Osteoblast (primary cell): ENCODE results near the gene NR4A2. TPM values are rescaled to one million over a fixed set of nuclear protein-coding genes. Genes with fewer than 3 reads are reported as not detected.

Experiments
- DNase-seq: peaks from one replicate; pipeline ENCODE4 v3.0.0; 2011; ENCODE audit warnings: low spot score, mixed read lengths; ENCODE audit not compliant: insufficient read length; ENCODE audit errors: missing footprints
- H2AFZ ChIP-seq: 2 replicates; pipeline ENCODE4 v1.6.0; 2011; ENCODE audit warnings: mild to moderate bottlenecking, low read length
- H3K27ac ChIP-seq: 2 replicates; pipeline ENCODE4 v1.5.1; 2011; ENCODE audit warnings: mild to moderate bottlenecking, low read depth, low read length, moderate library complexity
- H3K27me3 ChIP-seq: 2 replicates; pipeline ENCODE4 v1.6.0; 2012; ENCODE audit warnings: mild to moderate bottlenecking, control low read depth, inconsistent platforms, low read length, moderate library complexity; ENCODE audit not compliant: insufficient read depth
- H3K36me3 ChIP-seq: 2 replicates; pipeline ENCODE4 v1.5.1; 2011; ENCODE audit warnings: mild to moderate bottlenecking, low read length, control low read depth, moderate library complexity; ENCODE audit not compliant: insufficient read depth
- H3K4me1 ChIP-seq: 2 replicates; pipeline ENCODE4 v1.5.1; 2011; ENCODE audit warnings: mild to moderate bottlenecking, low read length, control low read depth, moderate library complexity; ENCODE audit not compliant: insufficient read depth
- H3K4me2 ChIP-seq: 2 replicates; pipeline ENCODE4 v1.6.0; 2011; ENCODE audit warnings: mild to moderate bottlenecking, low read length; ENCODE audit not compliant: insufficient read depth
- H3K4me3 ChIP-seq: fragments of 200-600 bp; sonication (generic); 3 replicates; pipeline ENCODE4 v1.5.1; 2012; ENCODE audit warnings: mild to moderate bottlenecking, low read length, inconsistent platforms; ENCODE audit not compliant: insufficient read depth
- H3K79me2 ChIP-seq: 2 replicates; pipeline ENCODE4 v1.6.0; 2012; ENCODE audit warnings: mild to moderate bottlenecking, low read length, control low read depth, inconsistent platforms; ENCODE audit not compliant: insufficient read depth
- H3K9me3 ChIP-seq: 2 replicates; pipeline ENCODE4 v1.5.1; 2011; ENCODE audit warnings: low read depth, low read length, control low read depth
- H4K20me1 ChIP-seq: 2 replicates; pipeline ENCODE4 v1.6.0; 2012; ENCODE audit warnings: mild to moderate bottlenecking, low read length, control low read depth; ENCODE audit not compliant: insufficient read depth
- CTCF ChIP-seq: IDR thresholded peaks from 2 replicates; pipeline ENCODE4 v1.5.1; 2011; ENCODE audit warnings: mild to moderate bottlenecking, low read depth, low read length, moderate library complexity; ENCODE audit errors: extremely low read depth
- total RNA-seq: library from RNA; depleted of rRNA; stranded (reverse); fragments of >200 nt; gene quantifications from 2 replicates; pipeline ENCODE4 v1.2.3, GENCODE V29; 2012

The NR4A2 gene
- total RNA-seq, 1 donor = 0.72 TPM

DNA sequence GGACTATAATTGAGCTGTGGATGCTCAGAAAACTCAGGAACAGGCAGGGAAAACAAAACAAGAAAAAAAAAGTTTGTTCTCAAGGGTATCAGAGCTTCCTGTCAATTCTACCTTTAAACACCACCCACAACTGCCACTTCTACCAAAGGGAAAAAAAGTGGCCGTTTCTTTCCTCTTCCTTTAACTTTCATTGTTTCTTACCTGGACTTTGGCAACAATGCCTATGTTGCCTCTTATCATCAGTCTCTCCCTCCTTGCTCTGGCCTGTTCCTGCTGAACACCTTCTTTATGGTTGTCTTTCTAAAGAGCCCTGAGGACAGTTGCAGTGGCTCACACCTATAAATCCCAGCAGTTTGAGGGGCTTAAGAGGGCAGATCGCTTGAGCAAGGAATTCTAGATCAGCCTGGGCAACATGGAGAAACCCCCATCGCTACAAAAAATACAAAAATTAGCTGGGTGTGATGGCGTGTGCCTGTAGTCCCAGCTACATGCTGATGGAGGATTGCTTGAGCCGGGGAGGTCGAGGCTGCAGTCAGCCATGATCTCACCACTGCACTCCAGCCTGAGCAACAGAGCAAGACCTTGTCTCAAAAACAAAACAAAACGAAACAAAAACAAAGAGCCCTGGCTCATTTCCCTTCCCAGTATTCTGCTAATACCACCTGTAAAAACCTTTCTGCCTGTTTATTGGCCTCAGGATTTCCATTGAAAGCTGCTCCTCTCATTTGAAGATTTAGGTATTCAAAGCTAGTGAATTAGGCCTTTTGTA is 18.0 kb upstream of the NR4A2 start:
- H3K27me3 ChIP-seq = no peaks in the 10 kb centered on the region
- no peak for DNase-seq
- TF ChIP-seq CTCF = no peak
- no peak overlapping the region for H2AFZ ChIP-seq
- H3K4me1 ChIP-seq = no peaks in the 10 kb centered on the region
- no peak overlapping the region for H3K27ac ChIP-seq
- H3K9me3 ChIP-seq = no peaks in the 10 kb centered on the region
- H3K36me3 ChIP-seq = no peaks in the 10 kb centered on the region
- H4K20me1 ChIP-seq = no peaks in the 10 kb centered on the region
- H3K4me3 ChIP-seq = no peak overlapping the region
- H3K79me2 ChIP-seq = no peaks in the 10 kb centered on the region
- H3K4me2 ChIP-seq = no peak overlapping the region

DNA sequence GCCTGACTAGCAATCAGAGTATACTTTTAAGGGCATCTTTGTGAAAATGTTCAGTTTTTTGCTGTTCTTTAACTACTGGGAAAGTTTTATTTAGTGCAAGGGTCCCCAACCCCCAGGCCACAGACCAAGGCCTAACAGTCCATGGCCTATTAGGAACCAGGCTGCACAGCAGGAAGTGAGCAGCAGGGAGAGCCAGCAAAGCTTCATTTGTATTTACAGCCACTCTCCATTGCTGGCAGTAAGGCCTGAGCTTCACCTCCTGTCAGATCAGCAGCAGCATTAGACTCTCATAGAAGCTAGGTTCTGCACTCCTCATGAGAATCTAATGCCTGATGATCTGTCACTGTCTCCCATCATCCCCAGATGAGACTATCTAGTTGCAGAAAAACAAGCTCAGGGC is 17.1 kb upstream of the NR4A2 start:
- no peak overlapping the region for H3K4me3 ChIP-seq
- H3K27me3 ChIP-seq = no peaks in the 10 kb centered on the region
- no peak for DNase-seq
- H3K27ac ChIP-seq = no peak overlapping the region
- no peak overlapping the region for H3K4me2 ChIP-seq
- H3K36me3 ChIP-seq = no peaks in the 10 kb centered on the region
- H2AFZ ChIP-seq = no peak overlapping the region
- H3K4me1 ChIP-seq = no peaks in the 10 kb centered on the region
- TF ChIP-seq CTCF = no peak
- H3K9me3 ChIP-seq = no peaks in the 10 kb centered on the region
- no peaks in the 10 kb centered on the region for H3K79me2 ChIP-seq
- H4K20me1 ChIP-seq = no peaks in the 10 kb centered on the region

DNA sequence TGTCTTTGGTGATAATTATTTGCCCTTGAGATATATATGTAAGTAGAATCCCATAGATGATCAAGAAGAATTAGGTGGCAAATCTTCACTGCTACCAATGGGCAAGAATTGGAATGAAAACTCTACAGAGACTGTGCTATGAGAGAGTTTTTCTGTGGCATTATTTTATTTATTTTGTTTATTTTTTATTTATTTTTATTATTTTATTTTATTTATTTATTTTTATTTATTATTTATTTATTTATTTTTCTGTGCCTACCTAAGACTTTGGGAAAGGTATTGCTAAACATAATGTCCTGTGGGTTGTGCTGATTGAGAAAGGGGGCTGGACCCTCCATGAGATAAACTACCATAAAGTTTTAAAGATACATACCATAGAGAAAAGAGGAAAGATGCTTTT is 16.6 kb upstream of the NR4A2 start:
- H3K4me3 ChIP-seq = no peak overlapping the region
- H4K20me1 ChIP-seq = no peaks in the 10 kb centered on the region
- no peak for DNase-seq
- H3K27ac ChIP-seq = no peak overlapping the region
- no peaks in the 10 kb centered on the region for H3K9me3 ChIP-seq
- H3K36me3 ChIP-seq = no peaks in the 10 kb centered on the region
- H2AFZ ChIP-seq = no peak overlapping the region
- no peak overlapping the region for H3K4me2 ChIP-seq
- no peaks in the 10 kb centered on the region for H3K27me3 ChIP-seq
- no peaks in the 10 kb centered on the region for H3K79me2 ChIP-seq
- TF ChIP-seq CTCF = no peak
- H3K4me1 ChIP-seq = no peaks in the 10 kb centered on the region

DNA sequence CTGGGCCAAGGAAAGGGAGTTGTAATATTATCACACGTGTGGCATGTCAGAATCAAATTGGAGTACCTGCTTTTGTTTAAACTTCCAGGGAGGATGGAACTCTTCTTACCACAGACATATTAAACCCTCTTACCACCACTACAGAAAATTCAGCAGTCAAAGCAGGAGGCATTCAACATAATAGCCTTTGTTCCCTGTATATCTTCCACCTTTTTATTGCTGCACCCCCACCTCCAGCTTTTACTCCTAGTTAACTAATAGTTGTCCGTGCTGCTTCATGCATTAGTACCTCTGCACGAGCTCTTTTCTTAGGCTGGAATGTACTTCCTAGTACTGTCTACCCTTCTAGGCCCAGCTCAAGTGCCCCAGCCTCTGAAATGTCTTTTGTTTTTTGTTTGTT is 14.9 kb upstream of the NR4A2 start:
- no peaks in the 10 kb centered on the region for H3K36me3 ChIP-seq
- no peak overlapping the region for H2AFZ ChIP-seq
- H3K9me3 ChIP-seq = no peaks in the 10 kb centered on the region
- no peak overlapping the region for H3K27ac ChIP-seq
- H4K20me1 ChIP-seq = no peaks in the 10 kb centered on the region
- DNase-seq = no peak
- peaks cover 7% of the 10 kb centered on the region for H3K4me1 ChIP-seq
- no peak overlapping the region for H3K4me3 ChIP-seq
- no peaks in the 10 kb centered on the region for H3K79me2 ChIP-seq
- TF ChIP-seq CTCF = no peak
- H3K4me2 ChIP-seq = no peak overlapping the region
- no peaks in the 10 kb centered on the region for H3K27me3 ChIP-seq
